Bronchial epithelial cell (primary cell): Measurements from ENCODE around the gene TGFBR3. TPM values are rescaled to one million over a fixed set of nuclear protein-coding genes. Genes with fewer than 3 reads are reported as not detected.
"Not testable (repeated sequence)": the region's sequence is repeated elsewhere in the genome, so short reads cannot be mapped to it uniquely, and the experiment has no call there.

Experiments
- DNase-seq: peaks from one replicate; pipeline ENCODE4 v3.0.0-alpha.2; 2010; ENCODE audit warnings: low read depth
- FAIRE-seq: peaks from 2 replicates; lab custom pipeline; 2011; peaks lifted over from hg19 to GRCh38; lab: Jason Lieb, UNC
- H3K27me3 ChIP-seq: 2 replicates; pipeline ENCODE4 v1.5.1; 2011; ENCODE audit warnings: low read length; ENCODE audit not compliant: control insufficient read depth, insufficient read depth
- H3K36me3 ChIP-seq: 2 replicates; pipeline ENCODE4 v1.5.1; 2011; ENCODE audit warnings: low read length; ENCODE audit not compliant: control insufficient read depth, insufficient read depth
- H3K4me3 ChIP-seq: 2 replicates; pipeline ENCODE4 v1.5.1; 2011; ENCODE audit warnings: mild to moderate bottlenecking, low read depth, low read length, control low read depth
- CTCF ChIP-seq: IDR thresholded peaks from 2 replicates; pipeline ENCODE4 v1.5.1; 2011; ENCODE audit warnings: mild to moderate bottlenecking, moderate library complexity, low read length, control low read depth, inconsistent platforms; ENCODE audit not compliant: insufficient read depth, severe bottlenecking
- total RNA-seq: library from RNA; depleted of rRNA; stranded (reverse); fragments of >200 nt; gene quantifications from 2 replicates; pipeline ENCODE4 v1.2.1, GENCODE V29; 2014

Gene TGFBR3
- total RNA-seq, 1 donor from 2014 or later = 1.8 TPM

GRCh38 chr1:91863498-91863897, 22.5 kb downstream of the TGFBR3 start:
- H3K4me3 ChIP-seq = no peak overlapping the region
- no peaks in the 10 kb centered on the region for H3K27me3 ChIP-seq
- FAIRE-seq = no peak
- H3K36me3 ChIP-seq = no peaks in the 10 kb centered on the region
- DNase-seq = peak; percentile 46
- no peak for TF ChIP-seq CTCF

GRCh38 chr1:91862120-91862519, 23.8 kb downstream of the TGFBR3 start:
- DNase-seq (no peak), FAIRE-seq (no peak)
- TF ChIP-seq CTCF = no peak
- Histone ChIP-seq H3K36me3 (no peaks in the 10 kb centered on the region), H3K4me3 (no peak overlapping the region), H3K27me3 (no peaks in the 10 kb centered on the region)

- Histone ChIP-seq H3K4me3 (no peak overlapping the region), H3K27me3 (no peaks in the 10 kb centered on the region), H3K36me3 (no peaks in the 10 kb centered on the region)
- no peak for DNase-seq
- FAIRE-seq = no peak
- TF ChIP-seq CTCF = no peak
These were observed 28.3 kb downstream of the TGFBR3 start for GRCh38 chr1:91857557-91858239.

GRCh38 chr1:91856996-91857395, 29.0 kb downstream of the TGFBR3 start:
- no peak for DNase-seq
- no peaks in the 10 kb centered on the region for H3K27me3 ChIP-seq
- FAIRE-seq = no peak
- no peak overlapping the region for H3K4me3 ChIP-seq
- no peaks in the 10 kb centered on the region for H3K36me3 ChIP-seq
- TF ChIP-seq CTCF = no peak

- H3K27me3 ChIP-seq = no peaks in the 10 kb centered on the region
- no peak overlapping the region for H3K4me3 ChIP-seq
- no peaks in the 10 kb centered on the region for H3K36me3 ChIP-seq
- TF ChIP-seq CTCF = no peak
- DNase-seq = no peak
- no peak for FAIRE-seq
These were observed 31.0 kb downstream of the TGFBR3 start for GRCh38 chr1:91854852-91855534.

GRCh38 chr1:91853397-91853796, 32.6 kb downstream of the TGFBR3 start:
- FAIRE-seq (no peak), DNase-seq (no peak)
- Histone ChIP-seq H3K27me3 (no peaks in the 10 kb centered on the region), H3K36me3 (no peaks in the 10 kb centered on the region), H3K4me3 (no peak overlapping the region)
- no peak for TF ChIP-seq CTCF

GRCh38 chr1:91852011-91852410, 33.9 kb downstream of the TGFBR3 start:
- not testable (repeated sequence) for H3K4me3 ChIP-seq, DNase-seq, H3K27me3 ChIP-seq, FAIRE-seq, H3K36me3 ChIP-seq
